Astrocyte (in vitro differentiated cells and primary cell): ENCODE data around the gene LSM8.

Experiments used
- EZH2 ChIP-seq: IDR thresholded peaks from 2 replicates; pipeline ENCODE4 v1.6.1; 2012; ENCODE audit warnings: mild to moderate bottlenecking, low read length, inconsistent platforms; ENCODE audit not compliant: insufficient read depth
- TF ChIP-seq, protein P1 (sequence below): IDR thresholded peaks from 2 replicates; pipeline ENCODE4 v1.5.1; 2011; ENCODE audit warnings: low read depth, mild to moderate bottlenecking, inconsistent platforms, low read length, moderate library complexity; ENCODE audit not compliant: insufficient read depth

DNA sequence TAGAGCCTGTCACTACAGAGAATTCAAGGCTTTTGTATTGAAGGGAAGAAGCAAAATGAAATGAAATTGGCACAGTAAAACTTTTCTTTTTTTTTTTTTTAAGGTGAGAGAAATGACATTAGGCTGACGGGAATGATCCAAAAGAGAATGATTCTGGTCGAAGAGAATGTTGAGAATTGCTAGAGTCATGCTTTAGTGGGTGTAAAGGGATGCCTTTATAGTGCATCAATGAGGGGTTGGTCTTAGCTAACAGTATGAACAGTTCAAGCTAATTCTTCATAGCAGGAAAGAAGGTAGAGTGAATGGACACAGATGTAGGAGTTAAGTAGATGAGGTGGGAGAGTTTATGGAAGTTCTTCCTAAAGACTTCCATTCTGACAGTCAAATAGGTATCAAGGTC lies 32.3 kb upstream of the LSM8 start:
- TF ChIP-seq, protein P1, sequence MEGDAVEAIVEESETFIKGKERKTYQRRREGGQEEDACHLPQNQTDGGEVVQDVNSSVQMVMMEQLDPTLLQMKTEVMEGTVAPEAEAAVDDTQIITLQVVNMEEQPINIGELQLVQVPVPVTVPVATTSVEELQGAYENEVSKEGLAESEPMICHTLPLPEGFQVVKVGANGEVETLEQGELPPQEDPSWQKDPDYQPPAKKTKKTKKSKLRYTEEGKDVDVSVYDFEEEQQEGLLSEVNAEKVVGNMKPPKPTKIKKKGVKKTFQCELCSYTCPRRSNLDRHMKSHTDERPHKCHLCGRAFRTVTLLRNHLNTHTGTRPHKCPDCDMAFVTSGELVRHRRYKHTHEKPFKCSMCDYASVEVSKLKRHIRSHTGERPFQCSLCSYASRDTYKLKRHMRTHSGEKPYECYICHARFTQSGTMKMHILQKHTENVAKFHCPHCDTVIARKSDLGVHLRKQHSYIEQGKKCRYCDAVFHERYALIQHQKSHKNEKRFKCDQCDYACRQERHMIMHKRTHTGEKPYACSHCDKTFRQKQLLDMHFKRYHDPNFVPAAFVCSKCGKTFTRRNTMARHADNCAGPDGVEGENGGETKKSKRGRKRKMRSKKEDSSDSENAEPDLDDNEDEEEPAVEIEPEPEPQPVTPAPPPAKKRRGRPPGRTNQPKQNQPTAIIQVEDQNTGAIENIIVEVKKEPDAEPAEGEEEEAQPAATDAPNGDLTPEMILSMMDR, result no peak
- TF ChIP-seq EZH2, result no peak
